DND-41 (cell line): ENCODE measurements around the gene CCDC159.

Experiments
- CTCF ChIP-seq: IDR thresholded peaks from 2 replicates; pipeline ENCODE4 v1.5.1; 2012; ENCODE audit warnings: borderline replicate concordance, low read length, moderate library complexity, mild to moderate bottlenecking; ENCODE audit not compliant: poor library complexity, severe bottlenecking; ENCODE audit errors: extremely low read depth
- EZH2 ChIP-seq: IDR thresholded peaks from 3 replicates; pipeline ENCODE4 v1.6.1; 2012; ENCODE audit warnings: borderline replicate concordance, low read depth, mild to moderate bottlenecking, moderate library complexity, low read length, inconsistent platforms; ENCODE audit not compliant: severe bottlenecking

DNA sequence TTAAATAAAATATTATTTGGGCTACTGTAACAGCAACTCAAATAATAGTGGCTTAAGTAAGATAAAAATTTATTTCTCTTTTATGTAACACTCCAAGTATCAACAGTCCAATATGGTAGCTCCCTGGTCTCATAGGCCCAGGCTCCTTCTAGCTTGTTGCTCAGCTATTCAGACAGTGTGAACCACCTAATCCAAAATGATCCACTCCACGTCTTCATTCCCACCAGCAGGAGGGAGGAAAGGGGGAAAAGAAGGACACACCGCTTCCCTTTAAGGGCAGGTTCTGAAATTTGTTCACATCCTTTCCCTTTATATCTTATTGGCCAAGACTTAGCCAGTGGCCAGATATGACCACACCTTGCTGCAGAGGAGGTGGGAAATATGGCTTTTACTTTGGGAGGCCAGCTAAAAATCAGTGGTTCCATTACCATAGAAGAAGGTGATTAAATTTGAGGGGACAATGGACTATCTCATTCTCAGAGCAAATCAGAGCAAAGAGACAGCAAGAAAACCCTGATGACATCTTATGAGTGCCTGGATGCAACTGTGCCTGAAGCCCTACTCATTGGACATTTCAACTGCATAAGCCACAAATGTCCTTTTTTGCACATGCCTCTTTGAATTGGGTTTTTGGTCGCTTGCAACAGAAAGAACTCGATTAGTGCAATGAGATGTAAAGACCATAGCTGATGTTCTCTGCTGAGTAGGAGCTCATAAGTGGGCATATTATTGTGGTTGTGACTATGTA is 44.8 kb downstream of the CCDC159 start:
- no peak for TF ChIP-seq CTCF
- TF ChIP-seq EZH2, result no peak
